HepG2 (cell line): ENCODE results near the gene NGRN.

ENCODE experiments used
- BHLHE40 ChIP-seq: IDR thresholded peaks from 2 replicates; pipeline ENCODE4 v1.6.1; 2011; ENCODE audit warnings: low read length, improper control_type of control experiment
- CTCF ChIP-seq: sonication (generic); formaldehyde crosslinking; IDR thresholded peaks from 2 replicates; pipeline ENCODE4 v1.5.0; 2020; ENCODE audit warnings: mild to moderate bottlenecking, missing genetic modification reagents, moderate library complexity
- E2F1 ChIP-seq: sonication (generic); formaldehyde crosslinking; IDR thresholded peaks from 2 replicates; pipeline ENCODE4 v1.5.0; 2020; ENCODE audit warnings: missing genetic modification reagents
- GABPA ChIP-seq, 2 experiments: IDR thresholded peaks; 2 replicates each; pipeline ENCODE4 v1.6.1; 2011 to 2016; ENCODE audit warnings: low read depth in 2 of 2, low read length in 1 of 2, missing biosample characterization in 1 of 2, missing genetic modification characterization in 1 of 2
- KAT8 ChIP-seq: IDR thresholded peaks from 2 replicates; pipeline ENCODE4 v1.6.1; 2016; ENCODE audit warnings: missing genetic modification reagents, missing compliant biosample characterization
- MYC ChIP-seq: sonication (generic); formaldehyde crosslinking; IDR thresholded peaks from 2 replicates; pipeline ENCODE4 v1.9.0; 2021; ENCODE audit warnings: missing genetic modification reagents, borderline replicate concordance
- SP1 ChIP-seq, 2 experiments: fragments of 450-650 bp in 1 of 2; sonication (generic) in 1 of 2; formaldehyde crosslinking in 1 of 2; IDR thresholded peaks; 2 replicates each; pipeline versions ENCODE4 v1.4.0 to v1.6.1; 2016 to 2020; ENCODE audit warnings: missing genetic modification reagents in 1 of 2
- SP4 ChIP-seq: sonication (generic); formaldehyde crosslinking; IDR thresholded peaks from 2 replicates; pipeline ENCODE4 v1.8.1; 2023; ENCODE audit warnings: mild to moderate bottlenecking, missing genetic modification reagents
- SUZ12 ChIP-seq: fragments of 150-350 bp; IDR thresholded peaks from 2 replicates; pipeline ENCODE4 v1.6.1; 2014; ENCODE audit warnings: low read depth, low read length
- YY1 ChIP-seq: IDR thresholded peaks from 2 replicates; pipeline ENCODE4 v1.6.1; 2011; ENCODE audit warnings: low read length, low read depth, moderate library complexity, mild to moderate bottlenecking; ENCODE audit not compliant: insufficient read depth, insufficient replicate concordance
- ZNF274 ChIP-seq: sonication (generic); formaldehyde crosslinking; IDR thresholded peaks from 2 replicates; pipeline ENCODE4 v1.5.1; 2020; ENCODE audit warnings: mild to moderate bottlenecking, missing genetic modification reagents
- ZNF331 ChIP-seq: sonication (generic); formaldehyde crosslinking; IDR thresholded peaks from 2 replicates; pipeline ENCODE4 v1.4.0; 2020; ENCODE audit warnings: missing genetic modification reagents
- ZNF839 ChIP-seq: sonication (generic); formaldehyde crosslinking; IDR thresholded peaks from 2 replicates; pipeline ENCODE4 v1.4.0; 2020; ENCODE audit warnings: missing genetic modification reagents, mild to moderate bottlenecking, borderline replicate concordance
- ZSCAN25 ChIP-seq: sonication (generic); formaldehyde crosslinking; IDR thresholded peaks from 2 replicates; pipeline ENCODE4 v1.8.0; 2022; ENCODE audit warnings: mild to moderate bottlenecking, missing genetic modification reagents

DNA sequence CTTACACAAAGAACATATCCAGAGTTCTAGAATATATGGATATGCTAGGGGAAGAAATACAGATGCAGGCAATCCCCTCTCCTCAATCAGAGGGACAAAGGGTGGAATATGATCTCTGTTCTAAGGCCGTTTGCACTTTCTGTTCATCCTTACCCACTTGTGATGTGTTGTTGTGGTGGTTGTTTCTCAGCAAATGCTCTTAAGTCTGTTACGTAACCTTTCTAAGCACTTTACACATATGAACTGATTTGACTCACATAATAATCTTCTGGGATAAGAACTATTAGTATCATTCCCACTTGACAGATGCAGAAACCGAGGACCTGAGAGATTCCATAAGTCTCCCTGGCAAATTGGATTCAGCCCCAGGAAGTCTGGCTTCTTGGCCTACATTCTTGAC lies 40.5 kb downstream of the NGRN start:
- TF ChIP-seq YY1 (no peak), E2F1 (CRISPR knock-in tag) (no peak), ZNF274 (CRISPR knock-in tag) (no peak), MYC (CRISPR knock-in tag) (no peak), ZSCAN25 (CRISPR knock-in tag) (no peak), CTCF (CRISPR knock-in tag) (no peak), GABPA (IDR thresholded peaks at IDR 0.05; ENCODE audit: low read depth, low read length) (no peak), GABPA (CRISPR knock-in tag; IDR thresholded peaks at IDR 0.05; ENCODE audit: low read depth) (no peak), BHLHE40 (no peak), ZNF839 (CRISPR knock-in tag) (no peak), SP4 (CRISPR knock-in tag) (no peak), SUZ12 (no peak), KAT8 (CRISPR knock-in tag) (no peak), SP1 (IDR thresholded peaks at IDR 0.05) (no peak), SP1 (CRISPR knock-in tag; IDR thresholded peaks at IDR 0.05) (no peak), ZNF331 (no peak)
